HG02798 (cell line): ENCODE measurements around the gene AUTS2.

Source experiments
- ATAC-seq: cut with Tn5 transposase; IDR thresholded peaks from one replicate; pipeline ENCODE4 v1.9.1; 2021; ENCODE audit warnings: mild to moderate bottlenecking; ENCODE audit not compliant: unreplicated experiment, poor library complexity

The AUTS2 gene

DNA sequence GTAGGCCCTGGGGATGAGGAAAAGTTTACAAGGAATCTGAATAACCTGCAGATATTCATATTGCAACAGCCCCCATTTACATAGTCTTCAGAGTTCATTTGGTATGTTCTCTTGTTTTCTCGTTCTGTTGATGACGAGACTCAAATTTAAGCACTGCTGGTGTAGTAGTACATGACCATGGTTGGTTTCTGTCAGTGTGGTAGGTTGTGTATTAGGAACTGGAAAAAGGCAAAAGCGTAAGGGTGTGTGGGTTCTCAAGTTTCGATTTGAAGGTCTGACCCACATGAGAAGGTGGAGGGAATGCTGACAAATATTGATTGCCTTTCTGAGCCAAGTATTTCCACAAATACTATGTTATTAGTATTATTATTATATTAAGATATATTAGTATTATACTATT, 151.7 kb downstream of the AUTS2 start:
- ATAC-seq = peak; percentile 51

DNA sequence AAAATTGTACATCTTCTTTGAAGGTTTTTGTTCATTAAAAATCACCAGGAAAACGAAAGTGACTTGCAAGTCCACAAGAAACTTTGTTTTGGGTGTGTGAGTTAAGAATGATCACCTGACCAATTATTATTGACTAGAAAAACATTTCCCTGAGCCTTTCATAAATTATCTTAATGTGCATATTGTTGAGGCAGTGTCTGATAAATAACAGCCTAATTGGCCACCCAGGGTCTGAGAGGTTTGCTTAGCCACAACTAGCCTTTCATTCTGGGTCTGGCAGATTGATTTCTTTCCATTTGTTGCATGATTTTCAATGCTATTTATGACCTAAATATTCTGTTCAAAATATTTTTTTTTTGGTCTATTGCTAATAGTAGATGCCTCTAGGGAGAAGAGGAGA, 152.8 kb downstream of the AUTS2 start:
- ATAC-seq = no peak

DNA sequence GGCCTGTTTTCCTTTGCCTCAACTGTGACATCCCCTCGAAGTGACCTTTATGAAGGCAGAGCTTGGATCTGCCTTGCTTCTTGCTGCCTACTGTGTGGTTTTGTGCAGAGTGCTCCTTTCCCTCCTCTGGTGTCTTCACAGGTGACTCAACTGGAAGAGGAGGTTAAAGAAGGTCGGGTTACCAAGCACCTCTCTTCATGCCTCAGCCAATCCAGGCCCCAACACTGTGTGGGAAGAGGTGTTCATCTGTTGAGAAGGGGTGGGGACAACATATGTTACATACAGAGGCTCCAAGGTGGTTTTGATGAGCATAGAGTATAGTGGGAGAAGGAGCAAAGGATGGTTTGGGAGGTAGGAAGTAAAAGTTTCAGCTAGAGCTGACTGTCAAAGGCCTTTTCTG, 155.7 kb downstream of the AUTS2 start:
- ATAC-seq = no peak

DNA sequence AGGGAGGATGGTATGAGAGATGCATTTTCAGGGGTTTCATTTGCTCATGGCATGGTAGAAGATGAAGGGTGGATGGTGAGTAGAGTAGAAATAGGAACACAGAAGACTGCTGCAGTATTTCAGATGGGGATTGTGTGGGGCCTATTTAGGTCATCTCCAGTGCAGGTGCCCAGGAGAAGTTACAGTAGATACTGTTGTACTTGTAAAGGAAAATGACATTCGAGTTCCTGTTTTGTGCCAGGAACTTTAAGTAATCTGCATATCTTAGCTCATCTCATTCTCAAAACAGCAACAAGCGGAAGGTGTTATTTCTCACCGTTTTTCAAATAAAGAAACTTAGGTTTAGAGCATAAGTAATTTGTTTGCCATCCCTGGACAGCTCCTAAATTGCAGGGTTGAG, 156.2 kb downstream of the AUTS2 start:
- ATAC-seq = no peak

DNA sequence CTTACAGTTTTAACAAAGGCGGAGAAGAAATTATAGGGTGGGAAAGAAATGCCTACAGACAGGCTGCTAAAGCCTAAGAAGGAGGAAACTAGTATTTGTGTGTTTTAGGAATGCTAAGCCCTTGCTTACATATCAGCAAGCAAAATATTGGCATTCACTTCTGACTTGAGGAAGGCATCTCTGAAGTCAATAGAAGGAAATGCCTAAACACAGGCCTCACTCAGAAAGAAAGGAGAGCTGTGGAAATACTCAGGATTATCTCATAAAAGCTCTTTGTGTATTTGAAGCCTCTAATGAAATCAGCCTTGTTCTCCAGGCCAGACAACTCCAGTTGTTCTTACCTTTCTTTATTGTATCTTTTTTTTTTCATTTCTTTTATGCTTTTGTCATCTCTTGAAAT, 158.0 kb downstream of the AUTS2 start:
- no peak for ATAC-seq

DNA sequence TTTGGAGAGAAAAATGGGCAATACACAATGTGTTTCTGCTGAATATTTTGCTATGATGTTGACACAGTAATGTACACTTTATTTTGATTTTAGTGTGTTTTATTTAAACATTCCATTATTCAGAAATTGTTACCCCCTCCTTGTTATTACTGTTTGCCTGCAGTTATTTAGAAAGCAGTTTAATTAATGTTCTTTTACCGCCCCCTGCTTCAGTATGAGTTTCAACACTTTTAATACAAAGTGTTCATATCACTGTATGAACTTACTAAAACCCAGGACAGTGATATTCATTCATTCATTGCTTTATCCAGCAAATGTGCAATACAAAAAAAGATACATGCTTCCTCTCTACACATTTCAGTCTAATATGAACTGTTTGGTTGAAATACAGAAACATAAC, 159.3 kb downstream of the AUTS2 start:
- no peak for ATAC-seq

DNA sequence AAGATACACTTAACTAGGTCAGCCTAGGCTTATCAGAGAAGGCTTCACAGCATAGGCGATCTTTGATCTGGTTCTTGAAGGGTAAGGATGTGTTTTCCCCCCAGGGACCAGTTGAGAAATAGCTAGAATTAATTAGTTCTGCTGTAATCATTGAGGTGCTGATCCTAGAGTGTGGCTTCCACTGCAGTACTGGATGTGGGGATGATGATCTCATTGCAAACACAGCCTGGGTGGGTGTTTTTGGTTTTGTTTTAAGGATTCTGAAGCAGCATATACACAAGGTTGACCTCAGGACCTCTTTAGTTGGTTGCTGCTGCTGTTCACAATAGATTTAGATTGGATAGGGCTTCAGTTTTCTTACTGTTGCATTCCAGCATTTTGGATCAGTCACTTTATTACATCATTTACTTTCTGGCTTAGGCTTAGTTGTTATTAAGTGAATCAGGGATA, 159.7 kb downstream of the AUTS2 start:
- no peak for ATAC-seq

DNA sequence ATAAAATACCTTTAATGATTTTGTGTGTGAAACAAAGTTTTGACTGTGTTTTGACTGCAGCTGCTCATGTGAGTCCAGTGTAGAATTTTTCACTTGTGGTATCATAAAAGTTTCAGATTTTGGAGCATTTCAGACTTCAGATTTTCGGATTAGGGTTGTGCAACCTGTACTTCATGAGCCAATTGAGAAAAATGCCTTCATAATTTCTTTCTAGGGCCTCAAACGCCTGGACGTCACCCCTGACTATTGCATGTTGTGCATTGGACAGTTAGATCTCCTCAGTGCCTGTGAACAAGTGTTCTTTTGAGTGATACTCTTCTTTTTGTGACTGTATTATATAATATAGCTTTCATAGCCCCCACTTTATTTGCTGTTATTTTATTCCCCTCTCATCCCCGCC, 161.1 kb downstream of the AUTS2 start:
- ATAC-seq = no peak

DNA sequence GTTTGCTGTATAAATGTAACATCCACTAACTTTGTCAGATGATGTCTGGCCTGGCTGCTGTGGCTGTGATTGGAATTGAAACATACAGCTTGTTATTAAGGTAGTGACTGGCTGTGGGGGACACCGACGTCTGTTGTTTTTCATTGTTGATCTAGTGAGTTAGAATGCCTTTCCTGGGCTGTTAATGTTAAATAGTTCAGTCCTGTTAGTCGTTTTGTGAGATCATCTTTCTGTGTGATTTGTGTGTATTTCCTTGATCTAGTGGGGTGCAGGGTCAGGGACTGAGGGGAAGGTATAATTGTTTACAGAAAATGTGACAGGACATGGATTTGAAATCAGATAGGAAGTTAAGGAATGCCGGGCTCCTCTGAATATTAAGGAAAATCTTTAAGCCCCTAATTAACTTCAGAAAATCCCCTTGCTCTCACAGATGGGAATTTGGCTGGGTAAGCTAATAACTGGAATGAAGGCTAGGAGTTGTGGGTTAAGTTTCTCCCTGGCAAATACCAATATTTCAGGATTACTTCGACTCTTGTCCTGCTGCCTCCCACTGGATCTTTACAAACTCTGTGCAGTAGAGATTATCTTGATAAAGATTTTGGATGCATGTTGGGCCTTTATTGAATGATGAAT, 163.1 kb downstream of the AUTS2 start:
- no peak for ATAC-seq

DNA sequence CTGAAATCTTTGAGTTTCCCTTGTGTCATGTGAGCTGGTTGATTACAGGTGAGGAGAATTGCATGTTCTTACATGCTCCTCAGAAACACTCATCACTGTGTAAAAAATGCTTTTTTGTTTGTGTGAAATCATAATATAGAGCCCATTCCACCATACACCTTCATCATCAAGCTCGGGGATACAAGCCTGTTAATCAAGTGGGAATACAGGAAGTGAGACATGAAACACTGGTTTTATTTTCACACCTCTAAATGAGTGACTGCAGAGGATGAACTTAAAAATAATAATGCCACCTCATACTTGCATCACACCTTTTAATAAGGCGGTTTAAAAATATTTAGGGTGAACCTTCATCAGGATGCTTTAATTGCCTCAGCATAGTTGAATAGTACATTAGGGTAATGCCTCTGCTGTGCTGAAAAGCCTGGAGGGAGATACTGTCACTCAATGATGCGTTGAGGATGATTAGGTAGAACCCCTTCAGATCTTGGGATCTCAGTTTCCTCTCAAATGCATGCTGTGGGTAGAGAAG, 164.6 kb downstream of the AUTS2 start:
- ATAC-seq = peak; percentile 62

DNA sequence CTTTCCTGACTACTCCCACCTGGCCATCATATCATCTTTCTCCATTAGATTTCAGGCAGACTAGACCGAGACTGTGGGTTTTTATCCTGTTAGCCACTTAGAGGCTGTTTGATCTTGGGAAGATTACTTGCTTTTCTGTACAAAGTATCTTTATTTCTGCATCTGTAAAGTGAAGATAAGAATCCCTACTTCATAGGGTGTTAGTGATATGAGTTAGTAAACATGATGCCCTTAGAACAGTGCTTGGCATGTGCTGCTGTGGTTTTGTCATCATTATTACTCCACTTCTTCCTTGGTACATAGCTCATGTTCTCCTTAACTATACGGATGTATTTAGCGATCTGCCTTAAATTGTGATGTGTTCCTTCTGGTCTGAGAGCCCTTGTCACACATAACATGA, 165.2 kb downstream of the AUTS2 start:
- ATAC-seq = no peak

DNA sequence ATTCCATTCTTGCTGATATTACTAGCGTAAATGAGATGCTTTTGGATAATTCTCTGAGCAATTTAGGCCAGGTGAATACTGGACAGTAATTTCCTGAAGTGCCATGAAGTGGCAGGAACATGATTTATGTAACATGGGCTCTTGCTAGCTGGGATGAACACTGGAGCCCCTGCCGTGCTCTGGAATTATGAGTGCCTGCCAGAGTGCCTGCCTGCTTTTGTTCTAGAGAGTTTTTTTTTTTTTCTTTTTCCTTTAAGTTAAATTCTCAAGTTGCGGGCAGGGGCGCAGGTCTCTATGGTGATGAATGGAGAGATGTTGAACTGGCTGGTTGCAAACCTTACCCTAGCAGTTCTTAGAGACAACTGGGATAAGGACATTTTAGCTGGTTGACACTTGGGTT, 165.9 kb downstream of the AUTS2 start:
- ATAC-seq = no peak

DNA sequence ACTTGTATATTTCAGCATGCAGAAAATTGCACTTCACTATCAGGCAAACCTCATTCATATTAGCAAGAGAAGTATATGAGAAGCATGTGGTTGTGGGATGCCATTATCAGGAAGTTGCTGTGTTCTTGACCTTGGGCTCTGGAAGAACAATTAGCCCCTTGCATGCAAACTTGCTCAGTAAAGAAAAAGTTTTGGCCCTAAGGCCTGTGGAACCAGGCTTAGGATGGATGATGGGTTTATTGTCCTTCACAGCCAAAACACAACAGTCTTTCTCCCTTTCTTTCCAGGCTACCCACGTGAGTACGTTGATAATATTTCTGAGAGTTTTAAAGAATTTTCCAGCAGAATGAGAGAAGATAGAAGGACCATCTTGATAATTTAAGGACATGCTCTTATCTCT, 166.4 kb downstream of the AUTS2 start:
- ATAC-seq = no peak

DNA sequence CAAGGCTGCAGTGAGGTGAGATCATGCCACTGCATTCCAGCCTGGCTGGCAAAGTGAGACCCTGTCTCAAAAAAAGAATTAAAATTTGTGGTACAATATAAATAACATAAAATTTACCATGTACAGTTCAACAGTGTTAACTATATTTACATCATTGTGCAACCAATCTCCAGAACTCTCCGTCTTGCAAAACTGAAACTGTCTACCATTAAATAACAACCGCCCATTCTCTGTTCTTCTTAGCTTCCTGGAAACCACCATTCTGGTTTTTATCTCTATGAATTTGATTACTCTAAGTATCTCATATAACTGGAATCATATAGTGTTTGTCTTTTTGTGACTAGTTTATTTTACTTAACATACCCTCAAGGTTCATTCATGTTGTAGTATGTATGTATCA, 167.6 kb downstream of the AUTS2 start:
- ATAC-seq = no peak

DNA sequence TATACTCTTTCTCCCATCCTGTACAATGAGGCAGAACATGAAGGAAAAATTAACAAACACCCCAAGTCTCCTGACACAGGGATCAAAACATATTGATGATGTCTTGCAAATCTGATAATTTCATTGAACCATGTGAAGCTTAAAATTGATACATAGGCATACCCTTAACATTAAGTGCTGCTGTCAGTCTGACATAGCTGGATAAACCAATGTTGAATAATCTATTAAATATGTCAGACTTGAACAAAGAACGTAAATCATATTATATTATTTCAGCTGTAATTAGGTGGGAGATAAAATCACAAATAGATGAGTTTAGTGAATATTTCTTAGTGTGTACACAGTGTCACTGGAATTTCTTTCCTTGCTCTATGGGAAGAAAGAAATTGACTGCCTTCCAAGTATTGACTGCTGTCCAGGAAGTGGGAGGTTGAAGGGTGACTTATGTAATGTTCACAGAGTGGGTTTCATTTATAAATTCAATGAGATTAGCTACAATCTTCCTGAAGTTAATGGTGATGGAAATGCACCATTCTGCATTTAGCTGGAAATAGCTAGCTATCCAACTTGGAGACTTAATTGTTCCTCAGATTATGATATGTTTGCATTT, 170.8 kb downstream of the AUTS2 start:
- no peak for ATAC-seq

DNA sequence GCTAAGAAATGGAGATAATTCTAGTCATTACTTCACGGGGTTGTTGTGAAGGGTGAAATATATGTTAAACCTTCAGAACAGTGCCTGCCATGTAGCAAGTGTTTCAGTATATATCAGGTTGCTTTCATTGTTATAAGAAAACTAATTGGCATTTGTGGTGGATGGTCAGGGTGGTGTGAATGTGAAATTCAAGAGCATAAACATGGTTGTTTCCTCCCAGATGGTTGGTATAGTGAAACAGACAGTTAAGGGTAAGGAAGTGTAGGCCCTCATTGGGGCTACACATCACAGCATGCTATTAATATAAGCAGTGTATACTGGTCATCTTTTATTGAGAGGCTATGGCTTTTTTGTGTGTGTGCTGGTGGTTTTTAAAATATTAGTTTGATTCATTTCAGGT, 171.6 kb downstream of the AUTS2 start:
- no peak for ATAC-seq

DNA sequence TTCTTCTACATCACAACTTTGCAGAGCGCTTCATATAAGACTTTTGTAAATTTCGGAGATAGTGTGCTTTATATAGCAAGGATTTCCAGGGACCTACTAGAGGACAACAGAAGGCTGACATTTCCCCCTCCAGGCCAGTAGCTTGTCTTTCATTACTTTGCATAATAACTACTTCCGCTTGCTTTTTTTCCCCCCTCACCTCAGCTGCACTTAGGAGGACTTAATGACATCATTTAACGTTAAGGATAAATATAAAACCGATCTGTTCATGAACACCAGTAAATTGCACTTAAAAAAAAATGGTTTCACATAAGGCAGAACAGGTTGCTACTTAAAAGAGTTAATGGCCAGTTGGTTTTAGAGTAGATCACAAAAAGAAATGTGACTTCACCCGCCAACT, 172.3 kb downstream of the AUTS2 start:
- ATAC-seq = no peak

DNA sequence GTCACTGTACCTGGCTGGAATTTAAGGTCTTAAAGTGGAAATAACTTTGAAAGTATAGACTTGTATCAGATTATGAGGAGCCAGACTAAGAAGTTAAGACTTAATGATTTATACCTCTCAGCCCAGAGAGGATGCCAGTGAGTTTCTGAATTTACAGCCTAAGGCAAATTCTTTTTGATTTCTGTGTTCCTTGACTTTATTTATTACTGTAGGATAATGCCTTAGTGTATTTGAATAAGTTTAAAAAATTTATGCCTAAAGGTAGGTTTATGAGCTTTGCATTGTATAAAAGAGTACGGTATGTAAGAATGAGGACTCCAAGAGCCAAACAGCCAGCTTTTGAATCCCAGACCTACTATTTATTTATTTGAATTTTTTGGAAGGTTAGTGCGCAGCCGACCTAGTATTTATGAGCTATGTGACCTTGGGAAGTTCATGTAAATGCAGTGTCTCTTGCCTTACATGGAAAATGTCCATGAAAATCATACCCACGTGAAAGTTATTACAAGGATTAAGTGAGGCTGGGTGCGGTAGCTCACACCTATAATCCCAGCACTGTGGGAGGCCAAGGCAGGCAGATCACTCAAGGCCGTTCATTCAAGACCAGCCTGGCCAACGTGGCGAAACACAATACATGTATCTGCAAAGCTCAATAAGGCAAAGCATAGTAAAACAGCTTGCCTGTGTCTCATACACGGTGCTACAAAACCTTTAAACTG, 174.6 kb downstream of the AUTS2 start:
- ATAC-seq = no peak

DNA sequence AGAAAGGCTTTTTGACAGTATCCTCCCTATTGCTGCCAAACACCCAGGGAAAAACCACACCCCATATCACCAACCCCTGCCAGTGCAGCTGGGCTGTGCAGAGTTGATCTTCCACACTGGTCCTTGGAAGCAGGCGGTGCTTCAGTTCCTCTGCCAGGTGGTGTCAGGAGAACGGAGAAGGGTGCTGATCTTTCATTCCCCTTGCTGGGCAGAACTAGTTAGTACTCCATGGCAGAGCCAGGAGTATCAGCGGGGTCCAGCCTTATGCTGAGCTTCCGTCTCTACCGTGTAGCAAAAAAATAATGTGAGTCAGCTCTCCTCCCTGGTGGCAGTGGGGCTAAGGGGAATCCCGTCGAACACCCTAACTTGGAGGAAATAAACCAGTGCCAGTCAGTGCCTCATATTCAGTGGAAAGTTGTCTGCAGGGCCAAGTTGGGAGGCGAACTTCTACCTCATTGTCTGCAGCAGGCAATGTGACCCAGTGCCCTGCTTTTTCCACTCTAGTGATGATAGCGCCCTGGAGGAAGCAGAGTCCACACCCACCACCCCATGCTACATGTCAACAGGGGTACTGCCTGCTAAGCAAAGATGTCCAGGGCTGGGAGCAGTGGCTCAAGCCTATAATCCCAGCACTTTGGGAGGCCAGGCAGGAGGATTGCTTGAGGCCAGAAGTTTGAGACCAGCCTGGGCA, 175.4 kb downstream of the AUTS2 start:
- no peak for ATAC-seq

DNA sequence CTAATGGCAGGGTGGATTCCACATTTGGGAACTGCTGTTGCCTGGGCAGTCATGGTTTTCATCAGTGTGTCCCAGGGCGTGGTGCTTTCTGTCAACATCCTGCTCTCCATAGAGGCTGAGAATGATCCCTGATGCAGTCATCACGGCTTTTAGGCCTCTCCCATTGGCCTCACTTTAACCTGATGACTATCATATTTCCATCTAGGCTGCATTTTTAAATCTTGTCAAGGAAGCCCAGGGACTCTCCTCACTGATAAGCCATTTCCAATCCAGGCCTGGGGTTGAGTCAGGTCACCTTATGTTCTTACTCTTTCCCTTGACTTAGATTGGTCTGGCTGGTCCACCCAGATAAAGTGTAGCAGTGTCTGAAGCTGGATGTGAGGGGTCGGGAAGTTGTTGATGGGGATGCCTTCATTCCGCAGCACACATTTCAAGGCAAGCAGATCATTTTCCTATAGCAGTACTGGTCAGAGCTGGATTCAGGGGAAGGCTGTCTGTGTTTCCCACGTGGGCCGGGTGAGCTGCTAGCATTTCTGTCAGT, 177.0 kb downstream of the AUTS2 start:
- ATAC-seq = no peak

DNA sequence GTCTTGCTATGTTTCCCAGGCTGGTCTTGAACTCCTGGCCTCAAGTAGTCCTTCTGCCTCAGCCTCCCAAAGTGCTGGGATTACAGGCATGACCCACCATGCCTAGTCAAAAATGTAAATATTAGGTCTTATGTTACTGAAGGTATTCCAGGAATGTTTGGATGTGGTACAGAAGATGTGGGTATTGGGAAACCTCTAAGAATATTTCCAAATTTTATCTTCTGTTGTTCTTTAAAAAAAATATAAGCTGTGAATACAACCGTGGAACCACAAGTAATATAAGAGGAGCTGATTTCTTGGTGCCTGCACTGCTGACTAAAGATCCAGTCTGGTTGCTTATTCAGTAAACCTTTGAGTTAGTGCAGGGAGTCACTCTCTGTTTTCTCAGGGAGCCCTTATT, 178.3 kb downstream of the AUTS2 start:
- ATAC-seq = no peak
